Measurements from ENCODE around the gene ZC3H13. TPM values are rescaled to one million over a fixed set of nuclear protein-coding genes. Genes with fewer than 3 reads are reported as not detected.

Gene ZC3H13
- total RNA-seq, 1 experiment from 2014 or later = 61.9 TPM

- Histone ChIP-seq H3T11ph (ENCODE audit: low read length) (no peak overlapping the region), H2BK120ac (ENCODE audit: low read depth, low read length, poor library complexity, severe bottlenecking) (no peak overlapping the region), H2BK15ac (ENCODE audit: low read depth, low read length) (no peak overlapping the region), H3K27ac (ENCODE audit: insufficient read length, low read depth, low read length) (no peak overlapping the region), H3K14ac (ENCODE audit: insufficient read depth, low read length) (no peak overlapping the region), H4K91ac (ENCODE audit: insufficient read length, low read depth, low read length) (no peak overlapping the region), H3K27me3 (ENCODE audit: insufficient read depth, low read length) (no peaks in the 10 kb centered on the region), H3K4ac (ENCODE audit: low read depth, low read length) (no peak overlapping the region), H3K23ac (ENCODE audit: insufficient read length, low read depth, low read length) (no peak overlapping the region), H3K4me2 (ENCODE audit: insufficient read depth, insufficient read length, low read length) (no peak overlapping the region), H2AFZ (ENCODE audit: low read length) (no peak overlapping the region), H3K79me2 (ENCODE audit: insufficient read depth, low read length) (no peaks in the 10 kb centered on the region), H2AK5ac (ENCODE audit: insufficient read length, low read length) (no peak overlapping the region), H3K23me2 (ENCODE audit: insufficient read length, low read depth, low read length, poor library complexity, severe bottlenecking) (no peaks in the 10 kb centered on the region), H2BK20ac (ENCODE audit: low read depth, low read length, poor library complexity, severe bottlenecking) (no peak overlapping the region), H2BK5ac (ENCODE audit: insufficient read length, low read length) (no peak overlapping the region), H2BK12ac (ENCODE audit: insufficient read length, low read depth, low read length) (no peak overlapping the region), H4K20me1 (ENCODE audit: control insufficient read depth, insufficient read depth, insufficient read length) (no peaks in the 10 kb centered on the region), H3K4me1 (ENCODE audit: insufficient read depth, low read length) (no peaks in the 10 kb centered on the region), H4K8ac (replicated peaks; ENCODE audit: insufficient read length, low read depth, low read length) (no peak overlapping the region), H3K18ac (ENCODE audit: insufficient read length, low read depth, low read length) (no peak overlapping the region), H3K9me3 (ENCODE audit: control insufficient read depth, low read depth, low read length) (no peaks in the 10 kb centered on the region), H4K5ac (ENCODE audit: insufficient read length, low read depth, low read length) (no peak overlapping the region), H3K9ac (ENCODE audit: extremely low read depth, insufficient read length, low read length) (no peak overlapping the region), H3K79me1 (ENCODE audit: insufficient read depth, low read depth, low read length, poor library complexity, severe bottlenecking) (no peaks in the 10 kb centered on the region), H3K56ac (ENCODE audit: insufficient read length, low read depth, low read length) (no peak overlapping the region)
- no peak for DNase-seq
- Mint-ChIP-seq H3K9me3 (peaks cover 5 to 8% of the 10 kb centered on the region in 2 experiments; a peak in 4 of 5 replicates), H3K4me1 (peaks cover 0 to 6% of the 10 kb centered on the region in 2 experiments; a peak in 1 of 4 replicates), H3K27ac (no peak overlapping the region; a peak in 1 of 7 replicates), H3K4me3 (no peak overlapping the region), H3K36me3 (ENCODE audit: insufficient read depth in 1 of 3, low read depth in 3 of 3) (peaks cover 22 to 42% (median 29%) of the 10 kb centered on the region in 3 experiments), H3K27me3 (ENCODE audit: low read depth) (no peaks in the 10 kb centered on the region)
- TF ChIP-seq CTCF (conservative IDR thresholded peaks at IDR 0.05) = no peak
- no CpG with 5 or more reads among the region's 2 CpGs for WGBS (ENCODE audit: extremely low coverage, insufficient read length, low lambda C conversion rate)
These were observed 17.5 kb downstream of the ZC3H13 start for GRCh38 chr13:46035066-46035465.

Measured in H9 (cell line).